Measurements from ENCODE around the gene MICU1. TPM values are rescaled to one million over a fixed set of nuclear protein-coding genes. Genes with fewer than 3 reads are reported as not detected.

The MICU1 gene
- total RNA-seq, 1 donor from 2014 or later, result 58.2 TPM

DNA sequence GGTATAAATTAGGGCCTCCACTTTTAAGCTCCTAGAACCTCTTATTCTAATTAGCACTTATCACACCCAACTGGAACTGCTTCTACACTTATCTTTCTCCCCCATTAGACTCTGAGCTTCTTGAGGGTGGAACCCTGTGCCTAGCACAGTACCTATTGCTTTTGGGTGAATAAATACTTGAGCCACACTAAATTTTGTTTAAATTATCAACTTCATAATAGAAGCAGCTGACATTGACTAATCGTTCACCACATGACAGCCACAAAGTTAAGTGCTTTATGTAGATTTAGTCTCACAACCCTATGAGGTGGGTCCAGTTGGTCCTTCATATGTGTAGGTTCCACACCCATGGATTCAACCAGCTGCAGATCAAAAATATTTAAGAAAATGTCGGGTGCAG, 235.1 kb downstream of the MICU1 start:
- DNase-seq (ENCODE audit: low spot score in 2 of 2, unreplicated experiment in 2 of 2), result no peak
- TF ChIP-seq CTCF (IDR thresholded peaks at IDR 0.05; ENCODE audit: unreplicated experiment), result no peak
- H3K9me3 Mint-ChIP-seq, result no peaks in the 10 kb centered on the region
- peaks cover 14% of the 10 kb centered on the region for H3K36me3 Mint-ChIP-seq
- H3K4me3 Mint-ChIP-seq, result no peak overlapping the region
- H3K27ac Mint-ChIP-seq, result no peak overlapping the region
- H3K27me3 Mint-ChIP-seq (ENCODE audit: low read depth), result no peaks in the 10 kb centered on the region
- peaks cover 18% of the 10 kb centered on the region for H3K4me1 Mint-ChIP-seq

- H3K27me3 Mint-ChIP-seq (ENCODE audit: low read depth), result no peaks in the 10 kb centered on the region
- DNase-seq (ENCODE audit: low spot score in 2 of 2, unreplicated experiment in 2 of 2), result no peak
- TF ChIP-seq CTCF (IDR thresholded peaks at IDR 0.05; ENCODE audit: unreplicated experiment), result no peak
- H3K27ac Mint-ChIP-seq, result no peak overlapping the region
- no peaks in the 10 kb centered on the region for H3K9me3 Mint-ChIP-seq
- peaks cover 10% of the 10 kb centered on the region for H3K36me3 Mint-ChIP-seq
- H3K4me3 Mint-ChIP-seq, result no peak overlapping the region
- peaks cover 22% of the 10 kb centered on the region for H3K4me1 Mint-ChIP-seq
Observed at GRCh38 chr10:72389716-72390115, 236.2 kb downstream of the MICU1 start.

DNA sequence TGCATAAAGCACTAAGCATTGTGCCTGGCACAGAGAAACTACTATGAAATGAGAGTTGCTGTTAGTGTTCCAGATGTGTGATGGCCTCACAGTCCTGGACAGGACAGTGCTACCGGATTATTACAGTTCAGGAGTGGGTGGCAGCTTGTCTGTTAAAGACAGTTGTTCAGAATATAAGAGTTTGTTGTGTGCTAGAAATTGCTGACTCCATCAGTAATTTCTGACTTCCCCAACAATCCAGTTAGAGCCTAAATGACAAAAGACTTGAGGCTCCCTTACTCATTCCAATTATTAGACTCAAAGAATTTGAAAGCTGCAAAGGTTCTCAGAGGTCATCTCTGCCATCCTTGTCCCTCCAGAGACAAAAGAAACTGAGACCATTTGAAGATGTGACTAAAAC, 236.9 kb downstream of the MICU1 start:
- H3K27me3 Mint-ChIP-seq (ENCODE audit: low read depth), result no peaks in the 10 kb centered on the region
- H3K27ac Mint-ChIP-seq, result no peak overlapping the region
- TF ChIP-seq CTCF (IDR thresholded peaks at IDR 0.05; ENCODE audit: unreplicated experiment), result no peak
- H3K4me1 Mint-ChIP-seq, result peaks cover 27% of the 10 kb centered on the region
- DNase-seq (ENCODE audit: low spot score in 2 of 2, unreplicated experiment in 2 of 2), result no peak
- peaks cover 9% of the 10 kb centered on the region for H3K36me3 Mint-ChIP-seq
- H3K4me3 Mint-ChIP-seq, result no peak overlapping the region
- no peaks in the 10 kb centered on the region for H3K9me3 Mint-ChIP-seq

DNA sequence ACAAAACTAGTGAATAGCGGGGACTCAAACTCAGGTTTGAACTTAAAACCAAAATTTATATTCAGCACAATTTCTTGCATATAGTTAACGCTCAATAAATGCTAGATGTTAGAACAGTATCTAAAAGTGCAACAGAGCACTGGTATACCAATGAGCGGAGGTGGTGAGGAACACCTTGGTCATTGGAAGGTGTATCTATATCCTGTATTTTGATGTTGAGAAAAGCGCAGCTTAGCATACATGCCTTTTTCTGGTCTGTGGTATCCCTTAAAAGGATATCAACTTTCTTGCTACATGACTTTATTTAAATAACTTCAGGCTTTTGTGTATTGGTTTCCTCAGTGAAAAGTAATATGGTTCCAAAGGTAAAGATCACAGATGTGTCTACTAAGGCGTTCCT, 237.8 kb downstream of the MICU1 start:
- Mint-ChIP-seq H3K9me3 (no peaks in the 10 kb centered on the region), H3K27ac (no peak overlapping the region), H3K36me3 (peaks cover 4% of the 10 kb centered on the region), H3K4me1 (peaks cover 27% of the 10 kb centered on the region), H3K27me3 (ENCODE audit: low read depth) (no peaks in the 10 kb centered on the region), H3K4me3 (no peak overlapping the region)
- TF ChIP-seq CTCF (IDR thresholded peaks at IDR 0.05; ENCODE audit: unreplicated experiment), result no peak
- no peak for DNase-seq (ENCODE audit: low spot score in 2 of 2, unreplicated experiment in 2 of 2)

DNA sequence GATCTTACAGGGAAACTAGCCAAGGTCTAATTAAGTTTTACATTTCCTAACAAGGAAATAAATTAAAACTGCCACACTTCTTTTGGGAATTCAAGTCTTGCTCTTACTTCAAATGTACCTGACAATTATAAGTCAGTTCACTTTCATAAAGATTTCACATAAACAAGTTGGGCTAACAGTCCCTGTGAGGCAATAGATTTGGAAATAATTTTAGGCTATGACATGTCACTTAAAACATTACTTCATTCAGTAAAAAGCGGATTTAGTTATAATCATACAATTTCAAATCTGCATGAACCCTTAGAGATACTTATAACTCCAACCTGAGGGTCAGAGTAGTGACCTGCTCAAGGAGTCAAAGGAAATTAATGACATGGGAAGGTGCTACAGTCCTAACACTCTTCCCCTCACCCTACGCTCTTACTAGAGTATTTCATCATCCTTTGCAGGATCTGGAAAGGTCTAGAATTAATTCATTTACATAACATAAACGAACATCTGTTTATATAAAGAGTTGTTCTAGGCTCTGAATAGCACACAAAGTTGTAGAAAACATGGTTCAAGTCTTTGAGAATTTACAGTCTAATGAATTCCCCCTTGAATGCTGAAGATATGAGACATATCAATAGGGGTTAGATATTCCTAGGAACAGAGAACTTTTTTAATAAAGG, 238.8 kb downstream of the MICU1 start:
- H3K27ac Mint-ChIP-seq, result peak overlapping the region; percentile 73
- no peak for DNase-seq (ENCODE audit: low spot score in 2 of 2, unreplicated experiment in 2 of 2)

More for the DNA sequence above, 238.8 kb downstream of the MICU1 start:
- no peak overlapping the region for H3K4me3 Mint-ChIP-seq
- H3K4me1 Mint-ChIP-seq, result peaks cover 27% of the 10 kb centered on the region
- no peaks in the 10 kb centered on the region for H3K9me3 Mint-ChIP-seq
- no peaks in the 10 kb centered on the region for H3K36me3 Mint-ChIP-seq
- TF ChIP-seq CTCF (IDR thresholded peaks at IDR 0.05; ENCODE audit: unreplicated experiment), result no peak
- H3K27me3 Mint-ChIP-seq (ENCODE audit: low read depth), result no peaks in the 10 kb centered on the region

Measured in mesothelial cell of epicardium (in vitro differentiated cells).